GM19025 (cell line): ENCODE measurements around the gene ATP11A.
"Not testable (repeated sequence)": the region's sequence is repeated elsewhere in the genome, so short reads cannot be mapped to it uniquely, and the experiment has no call there.

Experiments
- ATAC-seq: cut with Tn5 transposase; IDR thresholded peaks from one replicate; pipeline ENCODE4 v1.9.1; 2021; ENCODE audit warnings: mild to moderate bottlenecking, low read depth, moderate library complexity; ENCODE audit not compliant: unreplicated experiment

ATP11A gene

DNA sequence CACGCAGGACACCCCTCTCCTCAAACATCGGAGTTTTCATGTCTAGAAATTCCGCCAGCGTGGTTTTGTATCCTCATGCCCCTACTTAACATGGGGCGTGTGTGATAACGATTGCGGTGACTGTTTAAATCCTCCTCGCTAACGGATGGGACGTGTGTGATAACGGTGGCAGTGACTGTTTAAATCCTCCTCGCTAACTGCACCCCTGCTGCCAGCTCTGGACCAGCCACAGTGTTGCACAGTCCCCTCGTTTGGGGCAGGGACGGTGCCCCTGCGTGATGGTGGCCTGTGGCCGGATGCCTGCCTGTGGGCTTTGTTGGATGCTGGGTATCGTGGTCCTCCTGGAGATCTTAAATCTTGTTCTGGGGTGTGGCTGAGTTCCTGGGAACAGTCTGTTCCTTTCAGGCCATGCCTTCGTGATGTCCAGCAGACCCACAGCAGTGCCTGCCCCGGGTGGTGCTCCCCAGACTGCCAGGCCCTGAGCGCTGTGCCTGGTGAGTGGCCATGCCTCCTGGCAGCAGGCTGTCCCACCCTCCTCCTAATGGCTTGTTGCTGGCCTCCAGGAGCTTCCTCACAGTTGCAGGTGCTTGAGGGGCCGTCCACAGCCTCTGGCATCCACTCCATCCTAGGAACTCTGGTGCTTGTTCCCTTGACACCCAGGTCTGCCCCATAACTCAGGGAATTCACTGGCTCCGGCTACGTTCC is 156.7 kb downstream of the ATP11A start:
- no peak for ATAC-seq

DNA sequence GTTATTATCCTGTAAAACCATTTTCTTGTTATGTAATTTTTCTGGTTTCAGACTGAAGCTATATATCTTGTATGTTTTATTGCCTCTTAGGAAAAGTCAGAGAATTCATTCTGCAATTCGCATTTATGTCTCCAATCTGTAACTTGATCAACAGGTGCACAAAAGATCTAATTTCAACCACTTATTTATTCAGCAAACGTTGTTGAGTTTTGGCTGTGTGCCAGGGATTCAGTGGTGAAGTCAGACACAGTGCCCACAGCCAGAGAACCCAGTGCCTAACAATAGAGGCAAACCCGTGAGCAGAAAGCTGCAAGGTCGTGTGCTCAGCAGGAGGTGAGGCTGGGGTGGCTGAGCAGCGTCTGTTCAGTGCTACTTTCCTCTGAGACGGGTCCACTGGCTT is 159.7 kb downstream of the ATP11A start:
- ATAC-seq, result no peak

DNA sequence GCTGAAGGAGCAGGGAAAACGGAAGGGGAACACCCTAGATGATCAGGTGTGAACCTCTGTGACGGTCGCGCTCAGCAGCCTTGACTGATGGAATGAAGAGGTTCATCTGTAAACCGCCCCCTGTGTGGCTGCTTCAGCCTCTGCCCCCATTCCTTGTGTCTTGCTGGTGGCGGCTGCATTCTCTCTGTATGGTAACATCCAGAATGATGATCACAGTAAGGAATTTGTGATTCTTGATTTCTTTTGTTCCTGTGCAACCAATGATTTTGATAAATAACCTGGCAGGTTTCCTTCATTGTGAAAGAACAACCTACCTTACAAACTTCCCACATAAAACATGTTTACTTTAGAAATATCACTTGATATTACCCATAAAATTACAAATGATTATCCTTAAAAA is 160.4 kb downstream of the ATP11A start:
- no peak for ATAC-seq

DNA sequence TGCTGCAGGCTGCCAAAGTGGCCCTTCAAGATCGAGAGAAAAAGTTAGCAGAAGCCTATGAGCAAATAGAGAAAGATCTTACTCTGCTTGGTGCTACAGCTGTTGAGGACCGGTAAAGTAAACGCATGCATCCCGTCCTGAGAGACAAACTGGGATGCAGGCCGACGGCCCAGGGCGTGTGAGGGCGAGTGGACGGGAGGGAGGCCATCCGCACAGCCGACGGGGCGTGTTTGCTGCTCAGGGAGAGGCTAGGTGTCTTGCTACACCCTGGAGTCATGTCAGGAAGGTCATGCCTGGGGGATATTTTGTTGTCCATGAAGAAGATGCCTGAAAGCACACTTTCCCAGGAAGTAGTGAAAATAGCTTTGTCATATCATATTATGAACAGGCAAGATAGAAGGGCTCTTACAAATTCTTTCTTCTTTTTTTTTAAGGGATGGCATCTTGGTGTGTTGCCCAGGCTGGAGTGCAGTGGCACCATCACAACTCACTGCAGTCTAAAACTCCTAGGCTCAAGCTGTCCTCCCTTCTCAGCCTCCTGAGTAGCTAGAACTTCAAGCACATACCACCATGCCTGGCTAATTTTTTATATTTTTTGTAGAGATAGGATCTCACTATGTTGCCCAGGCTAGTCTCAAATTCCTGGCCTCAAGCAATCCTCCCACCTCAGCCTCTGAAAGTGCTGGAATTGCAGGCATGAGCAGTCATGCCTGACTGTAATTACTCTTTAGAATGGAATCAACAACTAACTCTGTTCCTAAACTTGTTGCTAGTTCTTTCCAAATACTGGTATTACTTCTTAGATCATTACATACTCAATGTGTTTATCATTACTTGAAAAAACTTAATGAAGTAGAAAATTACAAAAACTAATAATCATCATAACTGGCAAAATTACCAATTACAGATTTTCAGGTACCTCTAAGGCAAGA is 161.5 kb downstream of the ATP11A start:
- no peak for ATAC-seq

DNA sequence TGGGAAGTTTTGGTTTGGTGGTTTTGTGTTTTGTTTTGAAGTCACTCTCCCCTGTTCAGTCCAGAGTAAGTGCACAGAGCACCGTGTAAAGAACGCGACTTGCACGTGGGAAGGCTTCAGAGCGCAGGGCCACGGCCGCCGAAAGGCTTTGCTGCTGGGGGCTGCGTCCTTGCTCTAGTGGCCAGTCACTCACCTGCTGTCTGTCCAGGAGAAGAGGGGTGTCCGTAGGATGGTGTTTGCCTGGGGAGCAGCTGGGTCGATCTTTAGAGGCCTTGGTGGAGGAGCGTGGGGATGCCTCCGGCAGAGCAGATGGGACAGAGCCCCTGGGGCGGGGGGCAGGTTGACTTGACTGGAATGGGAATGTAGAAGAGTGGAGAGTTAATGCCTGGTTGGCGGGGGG is 162.6 kb downstream of the ATP11A start:
- no peak for ATAC-seq

DNA sequence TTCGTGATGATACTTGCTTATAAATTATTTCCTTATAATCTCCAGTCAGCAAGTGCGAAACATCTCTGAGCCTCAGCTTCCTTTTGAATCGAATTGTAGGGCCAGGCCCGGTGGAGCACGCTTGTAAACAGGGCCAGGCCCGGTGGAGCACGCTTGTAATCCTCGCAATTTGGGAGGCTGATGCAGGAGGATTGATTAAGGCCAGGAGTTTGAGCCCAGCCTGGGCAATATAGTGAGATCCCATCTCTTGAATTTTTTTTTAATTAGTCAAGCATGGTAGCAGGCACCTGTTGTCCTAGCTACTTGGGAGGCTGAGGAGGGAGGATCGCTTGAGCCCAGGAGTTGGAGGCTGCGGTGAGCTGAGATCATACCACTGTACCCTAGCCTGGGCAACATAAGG is 163.0 kb downstream of the ATP11A start:
- no peak for ATAC-seq

DNA sequence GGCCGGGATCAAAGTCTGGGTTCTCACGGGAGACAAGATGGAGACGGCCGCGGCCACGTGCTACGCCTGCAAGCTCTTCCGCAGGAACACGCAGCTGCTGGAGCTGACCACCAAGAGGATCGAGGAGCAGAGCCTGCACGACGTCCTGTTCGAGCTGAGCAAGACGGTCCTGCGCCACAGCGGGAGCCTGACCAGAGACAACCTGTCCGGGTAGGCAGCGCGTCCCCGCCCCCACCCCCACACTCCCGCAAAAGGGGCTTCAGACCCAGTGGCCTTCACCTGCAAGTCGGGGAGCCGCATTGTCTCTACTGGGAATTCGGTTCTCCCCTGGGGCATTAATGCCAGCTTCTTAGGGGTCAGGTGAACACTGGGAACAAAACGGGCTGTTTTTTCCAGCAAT is 164.5 kb downstream of the ATP11A start:
- no peak for ATAC-seq

DNA sequence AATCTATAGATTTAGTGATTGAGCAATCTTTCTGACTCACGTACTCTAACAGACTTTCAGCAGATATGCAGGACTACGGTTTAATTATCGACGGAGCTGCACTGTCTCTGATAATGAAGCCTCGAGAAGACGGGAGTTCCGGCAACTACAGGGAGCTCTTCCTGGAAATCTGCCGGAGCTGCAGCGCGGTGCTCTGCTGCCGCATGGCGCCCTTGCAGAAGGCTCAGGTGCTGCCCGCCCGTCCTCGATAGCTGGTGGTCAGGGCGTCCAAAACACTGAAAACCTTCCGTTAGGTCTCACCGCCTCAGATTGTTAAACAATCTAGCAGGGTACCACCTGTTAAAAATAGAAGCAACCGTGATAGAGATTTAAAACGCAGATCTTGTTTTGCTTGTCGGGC is 166.0 kb downstream of the ATP11A start:
- ATAC-seq, result no peak

DNA sequence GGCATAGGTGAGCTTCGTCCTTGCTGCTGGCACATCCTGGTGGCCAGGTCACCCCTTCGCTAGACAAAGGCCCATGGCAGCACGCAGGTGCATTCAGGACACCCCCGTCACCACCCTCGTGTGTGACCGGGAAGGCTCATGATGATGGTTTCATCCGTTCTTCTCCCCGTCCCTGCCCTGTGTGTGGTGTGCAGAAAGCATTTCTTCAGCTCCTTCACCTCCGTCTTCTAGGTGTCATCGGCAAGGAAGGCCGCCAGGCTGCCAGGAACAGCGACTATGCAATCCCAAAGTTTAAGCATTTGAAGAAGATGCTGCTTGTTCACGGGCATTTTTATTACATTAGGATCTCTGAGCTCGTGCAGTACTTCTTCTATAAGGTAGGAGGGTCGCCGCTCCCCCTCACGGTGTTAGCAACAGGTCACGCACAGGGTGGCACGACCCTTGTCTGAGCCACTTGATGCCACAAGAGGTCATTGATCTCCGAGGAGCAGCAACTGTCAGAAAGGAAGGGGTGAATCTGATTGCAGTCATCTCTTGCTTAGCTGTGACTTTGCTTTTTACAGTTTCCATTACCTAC is 168.2 kb downstream of the ATP11A start:
- ATAC-seq, result no peak

DNA sequence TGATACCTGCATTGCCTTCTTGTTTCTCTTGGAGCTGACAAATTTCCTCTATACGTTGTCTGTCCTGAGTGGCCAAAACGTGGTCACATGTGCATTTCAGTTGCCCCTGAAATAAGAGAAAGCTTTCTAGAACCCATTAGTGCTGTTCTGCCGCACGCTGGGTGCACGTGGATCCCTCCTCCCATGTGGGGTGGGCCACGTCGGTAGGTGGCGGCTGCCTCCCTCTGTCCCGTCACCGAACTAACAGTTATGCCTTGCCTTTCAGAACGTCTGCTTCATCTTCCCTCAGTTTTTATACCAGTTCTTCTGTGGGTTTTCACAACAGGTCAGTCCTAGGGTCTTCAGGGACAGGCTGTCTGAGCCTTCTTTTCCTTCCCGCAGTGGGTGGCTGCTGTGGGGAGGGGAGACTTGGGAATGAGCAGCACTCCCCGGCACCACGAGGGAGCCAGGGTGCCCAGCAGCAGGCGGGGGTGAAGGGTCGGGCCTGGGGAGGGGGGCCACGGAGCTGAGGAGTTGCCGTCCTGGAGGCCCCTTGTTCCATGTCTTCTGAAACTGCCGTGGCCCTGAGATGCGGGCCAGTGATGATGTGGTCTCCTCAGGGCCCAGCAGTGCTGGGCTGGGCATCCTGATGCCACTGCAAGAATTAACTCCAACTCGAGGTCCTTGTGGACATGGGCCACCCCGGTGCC is 169.4 kb downstream of the ATP11A start:
- ATAC-seq, result no peak

DNA sequence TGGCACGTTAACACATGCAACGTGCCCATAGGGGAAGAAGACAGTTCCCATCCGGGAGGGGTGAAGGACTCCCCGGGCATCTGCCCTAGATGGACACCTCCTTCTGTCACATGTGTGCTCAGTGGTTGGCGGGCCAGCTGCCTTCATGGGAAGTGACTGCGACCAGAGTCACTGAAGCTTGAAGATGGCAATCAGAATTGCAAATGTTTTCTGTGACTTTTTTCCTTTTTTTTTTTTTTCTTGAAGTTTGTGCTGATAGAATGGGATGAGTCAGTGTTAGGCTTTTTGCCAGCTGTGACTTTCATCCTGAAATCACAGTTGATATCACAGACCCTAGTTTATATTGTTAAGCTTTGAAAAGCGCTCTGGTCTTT is 170.0 kb downstream of the ATP11A start:
- ATAC-seq, result peak; percentile 49

DNA sequence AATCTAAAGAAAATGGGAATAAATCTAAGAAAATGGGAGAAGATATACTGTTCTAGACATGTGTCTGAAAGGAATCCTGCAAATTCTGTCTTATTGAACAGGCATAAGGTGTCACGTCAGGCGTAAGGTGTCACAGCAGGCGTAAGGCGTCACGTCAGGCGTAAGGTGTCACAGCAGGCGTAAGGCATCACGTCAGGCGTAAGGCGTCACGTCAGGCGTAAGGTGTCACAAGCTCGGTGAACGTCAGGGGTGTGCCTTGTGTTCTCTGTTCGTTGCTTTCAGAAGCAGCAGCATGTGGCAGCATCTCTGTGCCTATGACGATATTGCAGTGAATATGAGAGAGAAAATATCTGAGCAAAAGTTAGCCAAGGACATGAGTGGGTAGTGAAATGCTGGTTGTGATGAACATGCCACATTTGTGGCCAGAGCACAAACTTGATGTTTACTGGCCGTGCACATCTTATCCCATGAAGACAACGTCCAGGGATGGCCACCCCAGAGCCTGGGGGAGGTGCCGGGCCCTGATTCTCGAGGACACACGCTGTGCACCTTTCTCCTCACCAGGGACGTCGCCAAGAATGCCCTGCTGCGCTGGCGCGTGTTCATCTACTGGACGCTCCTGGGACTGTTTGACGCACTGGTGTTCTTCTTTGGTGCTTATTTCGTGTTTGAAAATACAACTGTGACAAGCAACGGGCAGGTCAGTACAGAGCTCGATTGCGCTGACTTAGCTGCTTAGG is 172.2 kb downstream of the ATP11A start:
- no peak for ATAC-seq

DNA sequence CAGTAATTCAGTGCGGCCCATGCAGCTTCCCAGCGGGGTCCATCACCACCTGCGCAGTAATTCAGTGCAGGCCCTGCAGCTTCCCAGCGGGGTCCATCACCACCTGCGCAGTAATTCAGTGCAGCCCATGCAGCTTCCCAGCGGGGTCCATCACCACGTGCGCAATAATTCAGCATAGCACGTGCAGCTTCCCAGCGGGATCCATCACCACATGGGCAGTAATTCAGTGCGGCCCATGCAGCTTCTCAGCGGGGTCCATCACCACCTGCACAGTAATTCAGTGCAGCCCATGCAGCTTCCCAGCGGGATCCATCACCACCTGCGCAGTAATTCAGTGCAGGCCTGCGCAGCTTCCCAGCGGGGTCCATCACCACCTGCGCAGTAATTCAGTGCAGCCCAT is 173.5 kb downstream of the ATP11A start:
- ATAC-seq, result not testable (repeated sequence)

DNA sequence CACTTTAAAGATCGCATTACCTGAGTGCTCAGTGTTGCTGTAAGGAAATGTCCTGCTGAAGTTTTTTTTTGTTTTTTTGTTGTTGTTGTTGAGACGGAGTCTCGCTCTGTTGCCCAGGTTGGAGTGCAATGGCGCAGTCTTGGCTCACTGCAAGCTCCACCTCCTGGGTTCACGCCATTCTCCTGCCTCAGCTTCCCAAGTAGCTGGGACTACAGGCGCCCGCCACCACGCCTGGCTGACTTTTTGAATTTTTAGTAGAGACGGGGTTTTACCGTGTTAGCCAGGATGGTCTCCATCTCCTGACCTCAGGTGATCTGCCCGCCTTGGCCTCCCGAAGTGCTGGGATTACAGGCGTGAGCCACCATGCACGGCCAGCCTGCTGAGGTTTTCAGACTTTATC is 175.6 kb downstream of the ATP11A start:
- not testable (repeated sequence) for ATAC-seq

DNA sequence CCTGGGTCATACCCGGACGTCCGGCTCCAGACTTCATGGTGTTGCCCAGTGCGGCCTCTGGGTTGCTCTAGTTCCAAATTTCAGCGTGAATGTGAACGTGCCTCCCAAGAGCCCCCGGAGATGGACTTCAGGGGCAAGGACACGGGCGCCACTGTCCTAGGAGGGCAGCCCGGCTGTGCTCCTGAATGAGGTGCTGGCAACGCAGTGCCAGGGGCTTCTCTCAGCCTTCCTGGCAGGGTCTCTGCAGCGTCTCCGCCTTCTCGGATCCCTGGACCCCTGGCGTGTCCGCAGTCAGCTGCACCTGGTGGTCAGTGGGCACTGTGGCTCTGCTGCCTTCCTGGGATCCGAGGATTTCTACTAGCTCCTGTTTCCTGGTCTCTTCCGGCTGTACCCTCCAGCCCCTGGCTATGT is 177.5 kb downstream of the ATP11A start:
- no peak for ATAC-seq

DNA sequence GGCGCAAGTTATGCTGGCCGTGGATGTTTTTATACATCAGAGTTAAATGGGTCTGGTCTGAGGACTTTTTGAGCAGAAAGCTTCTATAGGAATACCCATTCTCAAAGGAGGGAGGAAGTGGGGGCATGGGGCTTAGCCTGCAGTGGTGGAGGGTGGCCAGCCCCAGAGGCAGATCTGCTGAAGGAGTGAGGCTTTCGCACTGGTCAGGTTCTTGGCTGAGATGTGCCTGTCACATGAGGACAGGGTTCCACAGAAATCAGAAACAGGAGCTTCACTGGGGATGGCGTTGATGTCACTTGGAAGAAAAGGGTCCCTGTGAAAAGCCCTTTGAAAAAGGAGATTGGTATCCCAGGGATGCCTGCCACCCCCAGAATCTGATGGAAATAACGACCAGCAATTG is 178.5 kb downstream of the ATP11A start:
- no peak for ATAC-seq

DNA sequence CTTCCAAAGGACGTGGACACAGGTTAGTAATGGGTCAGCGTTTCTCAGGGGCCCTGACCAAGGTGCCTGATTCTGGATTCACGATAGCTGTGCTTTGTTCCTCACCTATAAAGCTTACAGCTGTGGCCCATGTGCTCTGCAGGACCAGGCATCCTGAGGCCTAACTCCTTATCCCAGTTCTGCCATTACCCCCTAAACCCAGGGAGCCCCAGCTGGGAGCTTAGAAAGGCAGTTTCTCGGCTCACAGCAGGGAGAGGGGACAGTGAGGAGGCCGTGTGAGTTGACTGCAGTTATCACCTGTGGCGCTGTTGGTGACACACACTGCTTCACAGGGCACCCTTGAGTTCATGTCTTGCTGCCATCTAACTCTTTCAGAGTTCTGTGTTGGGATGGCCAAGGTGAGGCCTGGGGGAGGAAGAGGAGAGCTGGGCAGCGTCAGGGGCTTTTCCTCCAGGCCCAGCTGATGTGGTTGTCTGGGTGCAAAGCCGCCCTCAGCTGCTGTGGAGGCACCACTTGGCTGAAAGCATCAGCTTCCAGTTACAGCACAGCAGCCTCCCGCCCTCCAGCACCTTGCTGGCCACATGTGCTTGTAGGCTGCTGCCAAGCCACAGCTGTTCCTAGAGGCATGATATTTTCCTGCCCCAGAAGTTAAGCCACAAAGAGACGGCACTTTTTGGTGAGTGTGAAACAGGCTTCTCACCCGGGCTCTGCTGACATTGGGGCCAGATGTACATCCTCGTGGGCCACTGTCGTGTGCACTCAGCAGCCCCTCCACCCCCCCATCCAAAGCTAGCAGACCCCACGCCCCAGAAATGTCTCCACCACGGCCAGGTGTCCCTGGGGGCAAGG is 179.6 kb downstream of the ATP11A start:
- no peak for ATAC-seq

DNA sequence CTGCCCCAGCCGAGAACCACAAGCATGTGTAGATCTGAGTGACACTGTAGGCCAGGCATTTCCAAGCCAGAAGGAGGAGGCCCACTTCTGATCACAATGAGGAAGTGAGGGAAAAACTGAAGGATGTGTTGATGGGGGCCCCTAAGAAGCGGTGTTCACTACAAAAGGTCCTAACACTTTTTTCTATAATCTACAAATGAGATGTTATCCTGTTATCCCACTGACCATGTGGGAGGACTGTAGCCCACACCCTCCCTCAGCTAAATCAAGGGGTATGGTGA is 180.2 kb downstream of the ATP11A start:
- no peak for ATAC-seq

DNA sequence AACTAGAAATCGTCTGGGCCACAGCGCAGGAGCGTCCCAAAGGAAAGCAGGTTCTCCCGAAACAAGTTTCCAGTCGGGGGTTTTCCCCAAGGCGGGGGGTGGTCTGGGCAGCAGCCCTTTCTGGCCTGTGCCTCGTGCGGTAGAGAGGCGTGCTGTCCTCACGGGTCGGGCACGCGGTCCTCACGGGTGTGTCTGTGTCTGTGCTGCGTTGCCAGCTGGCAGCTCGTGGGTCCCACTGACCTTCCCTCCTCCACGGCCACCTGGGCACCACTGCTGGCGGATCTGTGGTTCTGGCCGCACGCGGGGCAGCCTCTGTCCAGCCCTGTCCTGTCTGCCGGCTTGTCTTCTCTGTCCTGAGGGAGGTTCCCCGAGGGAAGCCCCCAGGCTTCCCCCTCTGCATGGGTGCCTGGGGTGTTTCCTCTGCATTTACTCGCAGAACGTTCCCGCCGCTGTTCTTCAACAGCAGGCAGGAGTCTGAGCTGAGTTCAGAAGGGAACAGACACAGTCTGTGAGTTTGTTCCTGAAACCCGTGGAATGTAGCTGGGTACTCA is 181.0 kb downstream of the ATP11A start:
- no peak for ATAC-seq
